Heart right ventricle (tissue), 16 donors: ENCODE data around the gene PCSK5. TPM values are rescaled to one million over a fixed set of nuclear protein-coding genes. Genes with fewer than 3 reads are reported as not detected.
A peak's percentile ranks its signal among the peaks of the same experiment; 100 is the strongest.

Experiments
- ATAC-seq, 8 donors: fragments of 200-7000 bp; cut with Tn5 transposase; one replicate each; pipeline ENCODE4 v1.9.1; 2020; ENCODE audit warnings: mild to moderate bottlenecking in 8 of 8, moderate library complexity in 8 of 8, moderate number of reproducible peaks in 1 of 8
- DNase-seq, 2 donors: peaks; one replicate each; pipeline ENCODE4 v3.0.0-alpha.2; 2020
- H3K27ac ChIP-seq, 10 donors: fragments of 200-600 bp; sonication (generic) in 2 of 10; one replicate each; pipeline versions ENCODE4 v1.5.0 to v1.8.0; 2020 to 2022; ENCODE audit warnings: mild to moderate bottlenecking in 3 of 10
- H3K27me3 ChIP-seq, 7 donors: fragments of 200-600 bp; one replicate each; pipeline ENCODE4 v1.8.0; 2021 to 2022; ENCODE audit warnings: mild to moderate bottlenecking in 2 of 7
- H3K36me3 ChIP-seq, 9 donors: fragments of 200-600 bp; sonication (generic) in 1 of 9; one replicate each; pipeline versions ENCODE4 v1.5.0 to v1.8.0; 2020 to 2022; ENCODE audit warnings: mild to moderate bottlenecking in 2 of 9
- H3K4me1 ChIP-seq, 9 donors: fragments of 200-600 bp; sonication (generic) in 1 of 9; one replicate each; pipeline versions ENCODE4 v1.5.0 to v1.8.0; 2020 to 2022; ENCODE audit warnings: mild to moderate bottlenecking in 4 of 9
- H3K4me3 ChIP-seq, 10 donors: fragments of 200-600 bp; sonication (generic) in 2 of 10; one replicate each; pipeline versions ENCODE4 v1.5.0 to v1.8.0; 2020 to 2022; ENCODE audit warnings: mild to moderate bottlenecking in 7 of 10, moderate library complexity in 2 of 10
- H3K9me3 ChIP-seq, 11 donors: fragments of 200-600 bp in 10 of 11; sonication (generic) in 2 of 11; one replicate each; pipeline versions ENCODE4 v1.5.0 to v1.8.0; 2013 to 2022; ENCODE audit warnings: mild to moderate bottlenecking in 2 of 11, control low read depth in 1 of 11, moderate library complexity in 1 of 11
- CTCF ChIP-seq, 9 donors: fragments of 200-600 bp; sonication (generic) in 2 of 9; IDR thresholded peaks; one replicate each; pipeline versions ENCODE4 v1.5.0 to v1.8.0; 2021 to 2022; ENCODE audit warnings: antibody characterized with exemption in 9 of 9, mild to moderate bottlenecking in 5 of 9, moderate library complexity in 1 of 9
- WGBS, 2 donors: extraction: QIAGEN DNeasy Blood & Tissue Kit; methylation state at CpG; one replicate each; pipeline ENCODE4 v1.1.7; 2013; ENCODE audit warnings: inconsistent platforms in 1 of 2; 5-methylcytosine and 5-hydroxymethylcytosine counted together
- intact Hi-C, 10 donors: fragments of 100-400 bp; cut with DNase I; formaldehyde crosslinking; loops; one replicate each; pipeline versions ENCODE4 v1.11.1 to v1.14.2; 2022
- polyA plus RNA-seq, 2 donors: library from polyadenylated mRNA; stranded (reverse); fragments of 200-250 nt; gene quantifications; one replicate each; pipeline ENCODE4 v1.2.3, GENCODE V29; 2013
- total RNA-seq, 10 donors: library from RNA; stranded (reverse); fragmentation: NEBNext Ultra II Directional in 3 of 10; extraction: Animal tissue kit (Norgen Biotek cat#: 25700) in 3 of 10; gene quantifications; one replicate each; pipeline versions ENCODE4 v1.2.1 to v1.2.4, GENCODE V29; 2021 to 2023
- donor health status: Arrhythmogenic right ventricular cardiomyopathy.
- donor health status: ischemic (EF 13 %, LVEDD 7.1; RV severe dilation, severe dysfunction).
- donor health status: healthy with polysubstance abuse.
- donor health status: DM: no; HTN: yes; CAD: no.
- donor health status: DM: no; HTN: no; CAD: no.
- donor health status: ischemic (EF 25% LVEDD 6.9; RV normal size, moderate dysfunction).
- donor health status: ischemic (EF 25% LVEDD 5.7; RV mildly dilated, moderate dysfunction).
- donor health status: healthy.
- donor health status: DM: yes; HTN: yes; CAD: no.
- donor health status: Ischemic cardiomyopathy.
- donor health status: ischemic (EF 35%, LVEDD 5.7; RV mildly dilated, moderate dysfunction).
- donor health status: nonischemic (EF 11% LVEDD 7.7; RV severe dilation, severe dysfunction).
- donor health status: DM: yes; HTN: yes; CAD: no.
- donor health status: PGD.
- donor health status: ischemic (EF 29% LVEDD 5.4; RV normal size, mild dysfunction).
- donor health status: nonischemic (EF 23%, LVEDD 6.1; RV moderate dilation, normal function).

PCSK5 gene
- total and polyA plus RNA-seq, 12 donors: 1.8 to 8.3 (median 5.7) TPM

DNA sequence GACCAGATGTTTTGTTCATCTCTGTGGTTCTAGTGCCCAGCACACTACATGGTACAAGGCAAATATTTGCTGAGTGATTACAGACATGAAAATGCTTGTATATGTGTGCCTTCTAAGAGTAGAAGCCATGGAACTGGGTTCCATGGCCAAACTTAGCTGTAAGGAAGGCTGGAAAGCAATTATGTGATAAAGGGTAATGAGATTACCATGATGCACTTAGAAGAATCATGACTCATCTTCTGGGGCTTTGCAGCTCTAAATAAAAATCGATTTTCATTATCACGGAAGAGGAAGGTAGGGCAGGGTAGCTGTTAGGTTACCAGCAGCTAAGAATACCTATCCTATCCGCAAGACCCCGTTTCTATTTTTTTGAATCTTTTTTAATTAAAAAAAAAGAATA, 475.8 kb downstream of the PCSK5 start:
- WGBS, 2 donors: 69 to 87% methylated on average over 4 of the region's 4 CpGs
- Histone ChIP-seq H3K36me3 (no peaks in the 10 kb centered on the region), H3K27me3 (no peaks in the 10 kb centered on the region), H3K4me3 (no peak overlapping the region), H3K27ac (no peak overlapping the region), H3K9me3 (no peaks in the 10 kb centered on the region), H3K4me1 (peaks cover 0 to 23% (median 9%) of the 10 kb centered on the region in 9 donors)
- ATAC-seq (no peak), DNase-seq (no peak)
- intact Hi-C loops: no loop called here
- TF ChIP-seq CTCF (IDR thresholded peaks at IDR 0.05): no peak

DNA sequence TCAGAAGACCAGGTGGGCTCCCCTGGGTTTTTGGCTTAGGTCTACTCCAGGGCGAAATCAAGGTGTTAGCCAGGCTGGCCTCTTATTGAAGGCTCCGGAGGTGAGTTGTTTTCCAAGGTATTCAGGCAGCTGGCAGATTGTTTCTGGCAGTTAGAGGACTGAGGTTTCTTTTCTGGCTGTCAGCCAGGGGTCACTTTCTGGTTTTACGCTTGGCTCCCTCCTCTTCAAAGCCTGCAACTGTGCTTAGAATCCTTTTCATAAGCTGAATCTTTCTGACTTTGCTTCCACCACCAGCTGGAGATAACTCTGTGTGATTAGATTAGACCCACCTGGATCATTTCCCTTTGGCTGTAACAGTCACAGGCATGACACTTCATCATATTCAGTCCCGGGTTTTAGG, 479.1 kb downstream of the PCSK5 start:
- Histone ChIP-seq H3K27ac (peak overlapping the region in 1 of 10 donors; percentile 53), H3K4me3 (no peak overlapping the region), H3K36me3 (no peaks in the 10 kb centered on the region), H3K9me3 (no peaks in the 10 kb centered on the region), H3K27me3 (no peaks in the 10 kb centered on the region), H3K4me1 (peaks cover 5 to 51% (median 32%) of the 10 kb centered on the region in 9 donors)
- WGBS, 2 donors: 30 to 34% methylated on average over 4 of the region's 4 CpGs
- ATAC-seq (no peak), DNase-seq (peak in 1 of 2 donors; percentile 29)
- TF ChIP-seq CTCF (IDR thresholded peaks at IDR 0.05): no peak
- intact Hi-C loops: no loop called here

DNA sequence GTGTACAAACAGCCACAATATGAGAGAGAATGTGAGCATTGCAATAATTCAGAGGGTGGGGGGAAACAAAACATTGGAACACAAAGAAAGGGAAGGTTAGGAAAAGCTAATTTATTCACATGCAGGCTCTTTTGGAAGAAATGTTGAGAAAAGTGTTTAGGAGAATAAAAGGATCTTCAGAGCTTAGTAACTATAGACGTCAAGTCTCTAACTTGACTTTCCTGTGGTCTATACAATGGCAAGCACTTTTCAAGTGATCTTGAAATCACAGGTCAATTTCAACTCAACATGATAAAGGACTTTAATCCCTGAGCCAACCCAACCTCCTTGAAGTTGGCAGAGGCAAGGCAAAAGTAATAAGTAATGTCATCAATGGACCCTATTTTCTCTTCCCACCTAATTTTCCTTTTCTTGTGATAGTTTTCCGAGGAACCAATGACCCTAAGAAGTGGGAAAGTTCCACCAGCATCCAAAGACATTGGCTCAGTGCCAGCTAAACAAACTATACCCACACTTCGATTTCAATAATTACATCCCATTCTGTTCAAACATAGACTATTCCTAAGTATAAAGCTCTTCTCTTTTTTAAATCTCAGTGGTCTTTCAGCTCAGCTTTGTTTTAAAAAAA, 480.0 kb downstream of the PCSK5 start:
- no peak for DNase-seq
- H3K9me3 ChIP-seq: no peaks in the 10 kb centered on the region
- no peak for TF ChIP-seq CTCF (IDR thresholded peaks at IDR 0.05)
- H3K4me1 ChIP-seq: peaks cover 5 to 54% (median 35%) of the 10 kb centered on the region in 9 donors
- H3K27ac ChIP-seq: no peak overlapping the region
- H3K4me3 ChIP-seq: no peak overlapping the region
- no peaks in the 10 kb centered on the region for H3K36me3 ChIP-seq
- no peaks in the 10 kb centered on the region for H3K27me3 ChIP-seq
- 93% methylated on average over 3 of the region's 3 CpGs for whole genome bisulfite sequencing, 2 donors
- no peak for ATAC-seq
- intact Hi-C loops: no loop called here

- WGBS, 2 donors: 81 to 90% methylated on average over 1 of the region's 1 CpG
- no peak for TF ChIP-seq CTCF (IDR thresholded peaks at IDR 0.05)
- no peaks in the 10 kb centered on the region for H3K9me3 ChIP-seq
- DNase-seq (no peak), ATAC-seq (no peak)
- no peak overlapping the region for H3K4me3 ChIP-seq
- intact Hi-C loops: no loop called here
- H3K27ac ChIP-seq: peak overlapping the region in 3 of 10 donors; percentile 20 to 68 (median 63)
- H3K27me3 ChIP-seq: no peaks in the 10 kb centered on the region
- no peaks in the 10 kb centered on the region for H3K36me3 ChIP-seq
- H3K4me1 ChIP-seq: peaks cover 5 to 61% (median 37%) of the 10 kb centered on the region in 9 donors
Observed at GRCh38 chr9:76371901-76372300, 481.4 kb downstream of the PCSK5 start.
